Heart left ventricle (tissue), 16 donors: Measurements from ENCODE around the gene NFIX. TPM values are rescaled to one million over a fixed set of nuclear protein-coding genes. Genes with fewer than 3 reads are reported as not detected.

Source experiments
- ATAC-seq, 4 donors: fragments of 200-7000 bp; cut with Tn5 transposase; one replicate each; pipeline ENCODE4 v1.9.1; 2020 to 2022; ENCODE audit warnings: moderate library complexity in 4 of 4, mild to moderate bottlenecking in 3 of 4, moderate number of reproducible peaks in 1 of 4
- DNase-seq, 5 donors: peaks; one replicate each; pipeline ENCODE4 v3.0.0-alpha.2; 2020
- H3K27ac ChIP-seq, 12 donors: fragments of 200-600 bp; sonication (generic) in 4 of 12; one replicate each; pipeline versions ENCODE4 v1.5.0 to v1.8.0; 2016 to 2022; ENCODE audit warnings: mild to moderate bottlenecking in 2 of 12
- H3K27me3 ChIP-seq, 9 donors: fragments of 200-600 bp; sonication (generic) in 2 of 9; one replicate each; pipeline versions ENCODE4 v1.5.1 to v1.8.0; 2016 to 2022; ENCODE audit warnings: mild to moderate bottlenecking in 3 of 9
- H3K36me3 ChIP-seq, 9 donors: fragments of 200-600 bp; sonication (generic) in 2 of 9; one replicate each; pipeline versions ENCODE4 v1.5.0 to v1.8.0; 2018 to 2022; ENCODE audit warnings: mild to moderate bottlenecking in 2 of 9
- H3K4me1 ChIP-seq, 12 donors: fragments of 200-600 bp; sonication (generic) in 4 of 12; one replicate each; pipeline versions ENCODE4 v1.5.0 to v1.8.0; 2016 to 2022; ENCODE audit warnings: mild to moderate bottlenecking in 3 of 12
- H3K4me3 ChIP-seq, 12 donors: fragments of 200-600 bp; sonication (generic) in 4 of 12; one replicate each; pipeline versions ENCODE4 v1.5.0 to v1.8.0; 2017 to 2022; ENCODE audit warnings: mild to moderate bottlenecking in 9 of 12, moderate library complexity in 4 of 12
- H3K9me3 ChIP-seq, 12 donors: fragments of 200-600 bp; sonication (generic) in 4 of 12; one replicate each; pipeline versions ENCODE4 v1.5.0 to v1.8.0; 2016 to 2022; ENCODE audit warnings: mild to moderate bottlenecking in 1 of 12
- POLR2A ChIP-seq, 2 donors: fragments of 450-650 bp; IDR thresholded peaks; one replicate each; pipeline ENCODE4 v1.6.1; 2017; ENCODE audit warnings: antibody characterized with exemption in 2 of 2, mild to moderate bottlenecking in 2 of 2, moderate library complexity in 2 of 2
- WGBS, 4 donors: extraction: QIAGEN DNeasy Blood & Tissue Kit in 2 of 4; methylation state at CpG; one replicate each; pipeline versions ENCODE4 v1.1.5 to v1.1.7; 2013 to 2018; 5-methylcytosine and 5-hydroxymethylcytosine counted together
- intact Hi-C, 10 donors: fragments of 100-400 bp; cut with DNase I; formaldehyde crosslinking; loops; one replicate each; pipeline versions ENCODE4 v1.11.1 to v1.14.2; 2022
- polyA plus RNA-seq, 2 donors: library from polyadenylated mRNA; stranded (reverse); fragments of 200-250 nt; gene quantifications; one replicate each; pipeline ENCODE4 v1.2.3, GENCODE V29; 2013
- total RNA-seq, 9 donors: library from RNA; depleted of rRNA in 2 of 9; stranded (reverse); fragments of >200 nt in 2 of 9; fragmentation: NEBNext Ultra II Directional in 3 of 9; extraction: Animal tissue kit (Norgen Biotek cat#: 25700) in 3 of 9; gene quantifications; one replicate each; pipeline versions ENCODE4 v1.1.0 to v1.2.4, GENCODE V29; 2016 to 2023
- TF ChIP-seq, protein P1 (sequence below), 12 donors: fragments of 200-600 bp; sonication (generic) in 4 of 12; IDR thresholded peaks; one replicate each; pipeline versions ENCODE4 v1.5.0 to v1.8.0; 2018 to 2022; ENCODE audit warnings: antibody characterized with exemption in 12 of 12, mild to moderate bottlenecking in 5 of 12
- donor health status: ischemic (EF 13 %, LVEDD 7.1; RV severe dilation, severe dysfunction).
- donor health status: healthy with polysubstance abuse.
- donor health status: DM: no; HTN: yes; CAD: no.
- donor health status: DM: no; HTN: no; CAD: no.
- donor health status: ischemic (EF 25% LVEDD 6.9; RV normal size, moderate dysfunction).
- donor health status: ischemic (EF 25% LVEDD 5.7; RV mildly dilated, moderate dysfunction).
- donor health status: healthy.
- donor health status: DM: yes; HTN: yes; CAD: no.
- donor health status: ischemic (EF 35%, LVEDD 5.7; RV mildly dilated, moderate dysfunction).
- donor health status: nonischemic (EF 11% LVEDD 7.7; RV severe dilation, severe dysfunction).
- donor health status: DM: yes; HTN: yes; CAD: no.
- donor health status: PGD.
- donor health status: ischemic (EF 29% LVEDD 5.4; RV normal size, mild dysfunction).
- donor health status: nonischemic (EF 23%, LVEDD 6.1; RV moderate dilation, normal function).

Gene NFIX
- total and polyA plus RNA-seq, 11 donors: 42.1 to 147 (median 107) TPM

DNA sequence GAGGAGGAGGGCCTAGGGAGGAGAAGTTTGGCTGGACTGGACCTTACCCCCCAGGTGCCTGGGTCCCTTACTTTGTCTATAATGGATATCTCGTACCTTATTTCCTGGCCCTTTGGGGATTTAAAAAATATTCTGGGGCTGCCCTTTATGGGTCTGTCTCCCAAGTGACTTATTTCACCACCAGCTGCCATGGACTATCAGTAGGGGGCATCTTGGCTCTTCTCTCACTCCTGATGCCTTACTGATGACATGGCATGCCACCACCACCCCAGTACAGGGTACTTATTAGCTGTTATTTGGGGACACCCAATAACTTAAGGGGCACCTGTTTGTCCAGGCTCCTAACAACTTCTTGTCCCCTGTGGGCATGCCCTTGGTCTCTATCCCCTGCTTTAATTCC is 38.0 kb downstream of the NFIX start:
- Histone ChIP-seq H3K9me3 (no peaks in the 10 kb centered on the region), H3K4me3 (no peak overlapping the region), H3K36me3 (peaks cover 0 to 15% (median 0%) of the 10 kb centered on the region in 9 donors), H3K27me3 (no peaks in the 10 kb centered on the region), H3K4me1 (peaks cover 17 to 100% (median 96%) of the 10 kb centered on the region in 12 donors), H3K27ac (peak overlapping the region; percentile 37 to 89 (median 78))
- no peak for ATAC-seq
- TF ChIP-seq, protein P1, sequence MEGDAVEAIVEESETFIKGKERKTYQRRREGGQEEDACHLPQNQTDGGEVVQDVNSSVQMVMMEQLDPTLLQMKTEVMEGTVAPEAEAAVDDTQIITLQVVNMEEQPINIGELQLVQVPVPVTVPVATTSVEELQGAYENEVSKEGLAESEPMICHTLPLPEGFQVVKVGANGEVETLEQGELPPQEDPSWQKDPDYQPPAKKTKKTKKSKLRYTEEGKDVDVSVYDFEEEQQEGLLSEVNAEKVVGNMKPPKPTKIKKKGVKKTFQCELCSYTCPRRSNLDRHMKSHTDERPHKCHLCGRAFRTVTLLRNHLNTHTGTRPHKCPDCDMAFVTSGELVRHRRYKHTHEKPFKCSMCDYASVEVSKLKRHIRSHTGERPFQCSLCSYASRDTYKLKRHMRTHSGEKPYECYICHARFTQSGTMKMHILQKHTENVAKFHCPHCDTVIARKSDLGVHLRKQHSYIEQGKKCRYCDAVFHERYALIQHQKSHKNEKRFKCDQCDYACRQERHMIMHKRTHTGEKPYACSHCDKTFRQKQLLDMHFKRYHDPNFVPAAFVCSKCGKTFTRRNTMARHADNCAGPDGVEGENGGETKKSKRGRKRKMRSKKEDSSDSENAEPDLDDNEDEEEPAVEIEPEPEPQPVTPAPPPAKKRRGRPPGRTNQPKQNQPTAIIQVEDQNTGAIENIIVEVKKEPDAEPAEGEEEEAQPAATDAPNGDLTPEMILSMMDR (IDR thresholded peaks at IDR 0.05): peak in 6 of 12 donors; percentile 14 to 30 (median 16)
- TF ChIP-seq POLR2A (IDR thresholded peaks at IDR 0.05): no peak
- 86 to 100% (median 88%) methylated on average over 1 of the region's 1 CpG for WGBS, 4 donors
- DNase-seq: peak in 1 of 5 donors; percentile 13
- intact Hi-C loops: loop anchor here in 9 of 10 donors (2.0 to 10.0 kb wide), 8 partner anchors 28 to 62 kb away; partner anchors contain the start of gene NFIX (in 5 of the 9)

- 26 to 55% (median 48%) methylated on average over 7 to 8 of the region's 8 CpGs for WGBS, 4 donors
- H3K4me1 ChIP-seq: peaks cover 17 to 100% (median 96%) of the 10 kb centered on the region in 12 donors
- ATAC-seq: peak; percentile 43 to 64 (median 58)
- no peaks in the 10 kb centered on the region for H3K9me3 ChIP-seq
- H3K36me3 ChIP-seq: peaks cover 0 to 13% (median 0%) of the 10 kb centered on the region in 9 donors
- intact Hi-C loops: loop anchor here in 9 of 10 donors (2.0 to 10.0 kb wide), 8 partner anchors 27 to 61 kb away; partner anchors contain the start of gene NFIX (in 5 of the 9)
- H3K4me3 ChIP-seq: no peak overlapping the region
- no peaks in the 10 kb centered on the region for H3K27me3 ChIP-seq
- peak overlapping the region; percentile 37 to 89 (median 78) for H3K27ac ChIP-seq
- peak; percentile 82 to 92 (median 88) for DNase-seq
- no peak for TF ChIP-seq POLR2A (IDR thresholded peaks at IDR 0.05)
- TF ChIP-seq, protein P1 (IDR thresholded peaks at IDR 0.05): peak; percentile 61 to 85 (median 78)
These were observed 38.7 kb downstream of the NFIX start for GRCh38 chr19:13033819-13034611.

DNA sequence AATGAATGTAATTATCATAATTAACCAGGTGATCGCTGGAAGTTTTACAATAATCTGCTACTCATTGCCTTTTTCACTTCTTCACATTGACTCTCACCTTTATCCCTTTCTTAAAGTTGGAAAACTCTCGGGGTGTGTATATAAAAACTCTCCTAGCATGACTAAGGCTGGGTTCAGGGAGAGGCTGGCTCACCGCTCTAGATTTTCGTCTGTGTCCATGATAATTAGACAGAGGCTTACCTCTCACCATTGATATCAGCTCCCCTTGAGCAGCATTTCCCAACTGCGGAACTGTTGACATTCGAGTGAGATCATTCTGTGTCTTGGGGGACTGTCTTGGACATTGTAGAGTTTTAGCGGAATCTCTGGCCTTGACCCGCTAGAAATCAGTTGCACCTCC is 39.4 kb downstream of the NFIX start:
- Histone ChIP-seq H3K4me3 (no peak overlapping the region), H3K9me3 (no peaks in the 10 kb centered on the region), H3K27ac (peak overlapping the region in 10 of 12 donors; percentile 60 to 89 (median 80)), H3K4me1 (peaks cover 17 to 100% (median 97%) of the 10 kb centered on the region in 12 donors), H3K27me3 (no peaks in the 10 kb centered on the region), H3K36me3 (peaks cover 0 to 11% (median 0%) of the 10 kb centered on the region in 9 donors)
- ATAC-seq (no peak), DNase-seq (no peak)
- intact Hi-C loops: loop anchor here in 9 of 10 donors (2.0 to 10.0 kb wide), 7 partner anchors 26 to 60 kb away; partner anchors contain the start of gene NFIX (in 5 of the 9)
- whole genome bisulfite sequencing, 4 donors: 67 to 81% (median 76%) methylated on average over 8 of the region's 8 CpGs
- TF ChIP-seq, protein P1 (IDR thresholded peaks at IDR 0.05): no peak

GRCh38 chr19:13035820-13036365 is 40.6 kb downstream of the NFIX start:
- Histone ChIP-seq H3K4me3 (peak overlapping the region in 1 of 12 donors; percentile 25), H3K27ac (peak overlapping the region; percentile 9 to 89 (median 78)), H3K9me3 (no peaks in the 10 kb centered on the region), H3K4me1 (peaks cover 20 to 100% (median 99%) of the 10 kb centered on the region in 12 donors), H3K36me3 (no peaks in the 10 kb centered on the region), H3K27me3 (no peaks in the 10 kb centered on the region)
- WGBS, 4 donors: 68 to 82% (median 77%) methylated on average over 10 to 13 of the region's 13 CpGs
- ATAC-seq: no peak
- DNase-seq: no peak
- TF ChIP-seq POLR2A (IDR thresholded peaks at IDR 0.05): no peak
- TF ChIP-seq, protein P1 (IDR thresholded peaks at IDR 0.05): no peak
- intact Hi-C loops: loop anchor here in 5 of 10 donors (2.0 to 10.0 kb wide), 5 partner anchors 17 to 59 kb away; no protein-coding TSS in a partner anchor
